Neural cell (in vitro differentiated cells): ENCODE results near the gene GCNT2. TPM values are rescaled to one million over a fixed set of nuclear protein-coding genes. Genes with fewer than 3 reads are reported as not detected.

Experiments used
- H2AFZ ChIP-seq: fragments of 200-600, 300-800 bp; sonication (generic), shearing (Covaris generic); 2 replicates; pipeline ENCODE4 v1.6.0; 2014; ENCODE audit warnings: low read depth, mild to moderate bottlenecking, antibody characterized with exemption, low read length, moderate library complexity
- H3F3A ChIP-seq: fragments of 200-600 bp; shearing (Covaris generic); 2 replicates; pipeline ENCODE4 v1.6.1; 2016; ENCODE audit warnings: mild to moderate bottlenecking, moderate library complexity, mixed read lengths, antibody characterized with exemption, low read length; ENCODE audit not compliant: insufficient read depth, poor library complexity, severe bottlenecking
- H3K27ac ChIP-seq: fragments of 200-600, 300-800 bp; sonication (generic), shearing (Covaris generic); 2 replicates; pipeline ENCODE4 v1.5.1; 2014; ENCODE audit warnings: mild to moderate bottlenecking, low read length, moderate library complexity
- H3K27me3 ChIP-seq: fragments of 300-800, 200-600 bp; sonication (generic), shearing (Covaris generic); 2 replicates; pipeline ENCODE4 v1.6.0; 2014; ENCODE audit warnings: mild to moderate bottlenecking, low read depth, low read length, moderate library complexity; ENCODE audit not compliant: insufficient read depth
- H3K36me3 ChIP-seq: fragments of 300-800, 200-600 bp; sonication (generic), shearing (Covaris generic); 2 replicates; pipeline ENCODE4 v1.5.1; 2014; ENCODE audit warnings: mild to moderate bottlenecking, antibody characterized with exemption, low read length, moderate library complexity; ENCODE audit not compliant: insufficient read depth
- H3K4me2 ChIP-seq: fragments of 300-800, 200-600 bp; sonication (generic), shearing (Covaris generic); 2 replicates; pipeline ENCODE4 v1.6.0; 2014; ENCODE audit warnings: mild to moderate bottlenecking, low read length
- H3K4me3 ChIP-seq: fragments of 300-800, 200-600 bp; sonication (generic), shearing (Covaris generic); 2 replicates; pipeline ENCODE4 v1.5.1; 2014; ENCODE audit warnings: mild to moderate bottlenecking, low read length, moderate library complexity
- H3K79me2 ChIP-seq: fragments of 200-600 bp; shearing (Covaris generic); replicated peaks from 2 replicates; pipeline ENCODE4 v1.6.0; 2014; ENCODE audit warnings: mild to moderate bottlenecking, low read length, moderate library complexity; ENCODE audit not compliant: insufficient read depth
- H3K9ac ChIP-seq: fragments of 300-800, 200-600 bp; sonication (generic), shearing (Covaris generic); 2 replicates; pipeline ENCODE4 v1.6.1; 2016; ENCODE audit warnings: mild to moderate bottlenecking, low read length, mixed read lengths
- H3K9me2 ChIP-seq: fragments of 200-600 bp; shearing (Covaris generic); 2 replicates; pipeline ENCODE4 v1.6.1; 2016; ENCODE audit warnings: mild to moderate bottlenecking, low read length, mixed read lengths; ENCODE audit not compliant: insufficient read depth
- H3K9me3 ChIP-seq: fragments of 200-600, 300-800 bp; sonication (generic), shearing (Covaris generic); 2 replicates; pipeline ENCODE4 v1.6.1; 2016; ENCODE audit warnings: mild to moderate bottlenecking, mixed run types, low read length, moderate library complexity, mixed read lengths
- H4K20me1 ChIP-seq: fragments of 200-600 bp; shearing (Covaris generic); 2 replicates; pipeline ENCODE4 v1.6.1; 2016; ENCODE audit warnings: mild to moderate bottlenecking, mixed run types; ENCODE audit not compliant: insufficient read depth
- EP300 ChIP-seq: fragments of 450-650 bp; conservative IDR thresholded peaks from 2 replicates; pipeline ENCODE4 v1.6.1; 2014; ENCODE audit warnings: antibody characterized with exemption, mild to moderate bottlenecking, moderate library complexity; ENCODE audit not compliant: poor library complexity, severe bottlenecking
- EZH2 ChIP-seq: fragments of 200-600, 300-800 bp; shearing (Covaris generic), sonication (generic); IDR thresholded peaks from 2 replicates; pipeline ENCODE4 v1.6.1; 2014; ENCODE audit warnings: antibody characterized with exemption, low read length, borderline replicate concordance, mild to moderate bottlenecking; ENCODE audit not compliant: insufficient read depth, poor library complexity, severe bottlenecking
- MXI1 ChIP-seq: fragments of 450-650 bp; conservative IDR thresholded peaks from 2 replicates; pipeline ENCODE4 v1.6.1; 2014; ENCODE audit warnings: antibody characterized with exemption, mild to moderate bottlenecking; ENCODE audit not compliant: poor library complexity, severe bottlenecking
- POLR2AphosphoS5 ChIP-seq: IDR thresholded peaks from 2 replicates; pipeline ENCODE4 v1.6.1; 2012
- RAD21 ChIP-seq: fragments of 450-650 bp; conservative IDR thresholded peaks from 2 replicates; pipeline ENCODE4 v1.6.1; 2014; ENCODE audit warnings: antibody characterized with exemption, mild to moderate bottlenecking, moderate library complexity
- SMC3 ChIP-seq: fragments of 450-650 bp; conservative IDR thresholded peaks from 2 replicates; pipeline ENCODE4 v1.6.1; 2014; ENCODE audit warnings: antibody characterized with exemption, mild to moderate bottlenecking, moderate library complexity; ENCODE audit not compliant: poor library complexity
- TAF1 ChIP-seq: IDR thresholded peaks from 2 replicates; pipeline ENCODE4 v1.6.1; 2012; ENCODE audit warnings: low read depth
- polyA plus RNA-seq: library from polyadenylated mRNA; depleted of rRNA; stranded (reverse); fragments of >200 nt; gene quantifications from 2 replicates; pipeline ENCODE4 v1.2.3, GENCODE V29; 2014
- TF ChIP-seq, protein P1 (sequence below): fragments of 450-650 bp; IDR thresholded peaks from 2 replicates; pipeline ENCODE4 v1.5.1; 2014; ENCODE audit warnings: antibody characterized with exemption, mild to moderate bottlenecking, moderate library complexity; ENCODE audit not compliant: poor library complexity, severe bottlenecking
- TF ChIP-seq, protein P2 (sequence below): IDR thresholded peaks from 2 replicates; pipeline ENCODE4 v1.6.1; 2012; ENCODE audit warnings: borderline replicate concordance

Gene GCNT2
- polyA plus RNA-seq, 1 donor from 2014 or later: 9.4 TPM

DNA sequence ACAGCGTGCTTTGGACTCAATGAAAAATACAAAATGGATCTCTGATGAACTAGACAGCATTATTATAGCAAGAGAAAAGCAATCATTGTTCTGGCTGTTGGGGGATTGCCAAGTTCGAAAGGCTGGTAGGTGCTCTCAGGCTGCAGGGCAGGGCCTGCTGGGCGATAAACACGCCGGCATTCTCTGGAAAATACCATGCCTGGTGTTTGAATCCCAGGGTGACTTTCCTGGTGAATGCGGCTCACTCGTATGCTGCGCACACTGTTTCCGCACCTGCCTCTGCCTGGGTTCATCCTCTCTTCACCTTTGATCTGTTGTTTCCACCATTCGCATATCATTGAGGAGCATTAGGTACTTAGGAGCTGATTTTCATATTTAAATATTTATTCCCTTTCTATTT, 37.4 kb downstream of the GCNT2 start:
- H3K4me2 ChIP-seq: peak overlapping the region; percentile 94

DNA sequence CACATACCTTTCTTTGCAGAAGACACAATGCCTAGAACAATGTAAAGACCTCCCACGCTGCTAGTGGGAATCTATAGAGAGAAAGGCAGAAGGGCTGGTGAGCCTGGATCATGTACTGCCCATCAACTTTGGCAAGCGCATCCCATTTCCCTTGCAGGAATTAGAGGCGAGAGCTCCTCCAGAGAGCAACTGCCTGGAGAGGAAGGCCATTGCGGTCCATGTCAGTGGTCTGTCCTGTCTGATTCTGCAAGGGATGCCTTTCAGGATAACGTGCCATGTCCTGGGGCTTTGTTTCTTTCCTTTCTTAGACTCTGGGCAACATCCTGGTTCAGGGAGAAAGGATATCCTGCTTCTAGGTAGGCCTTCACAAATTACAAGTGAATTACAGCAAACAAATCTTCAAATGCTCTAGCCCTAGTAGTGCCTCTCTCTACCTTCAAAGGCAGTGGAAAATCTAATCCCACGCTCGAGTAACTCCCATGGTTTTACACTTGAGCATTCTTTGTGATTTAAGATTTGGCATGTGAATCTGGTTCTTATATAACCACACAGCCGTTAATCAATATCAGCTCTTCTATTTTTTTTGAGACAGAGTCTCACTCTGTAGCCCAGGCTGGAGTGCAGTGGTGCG, 38.5 kb downstream of the GCNT2 start:
- no peaks in the 10 kb centered on the region for H4K20me1 ChIP-seq
- peaks cover 54% of the 10 kb centered on the region for H3K79me2 ChIP-seq
- H3K36me3 ChIP-seq: peaks cover 4% of the 10 kb centered on the region
- TF ChIP-seq, protein P1, sequence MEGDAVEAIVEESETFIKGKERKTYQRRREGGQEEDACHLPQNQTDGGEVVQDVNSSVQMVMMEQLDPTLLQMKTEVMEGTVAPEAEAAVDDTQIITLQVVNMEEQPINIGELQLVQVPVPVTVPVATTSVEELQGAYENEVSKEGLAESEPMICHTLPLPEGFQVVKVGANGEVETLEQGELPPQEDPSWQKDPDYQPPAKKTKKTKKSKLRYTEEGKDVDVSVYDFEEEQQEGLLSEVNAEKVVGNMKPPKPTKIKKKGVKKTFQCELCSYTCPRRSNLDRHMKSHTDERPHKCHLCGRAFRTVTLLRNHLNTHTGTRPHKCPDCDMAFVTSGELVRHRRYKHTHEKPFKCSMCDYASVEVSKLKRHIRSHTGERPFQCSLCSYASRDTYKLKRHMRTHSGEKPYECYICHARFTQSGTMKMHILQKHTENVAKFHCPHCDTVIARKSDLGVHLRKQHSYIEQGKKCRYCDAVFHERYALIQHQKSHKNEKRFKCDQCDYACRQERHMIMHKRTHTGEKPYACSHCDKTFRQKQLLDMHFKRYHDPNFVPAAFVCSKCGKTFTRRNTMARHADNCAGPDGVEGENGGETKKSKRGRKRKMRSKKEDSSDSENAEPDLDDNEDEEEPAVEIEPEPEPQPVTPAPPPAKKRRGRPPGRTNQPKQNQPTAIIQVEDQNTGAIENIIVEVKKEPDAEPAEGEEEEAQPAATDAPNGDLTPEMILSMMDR: no peak
- TF ChIP-seq, protein P2, sequence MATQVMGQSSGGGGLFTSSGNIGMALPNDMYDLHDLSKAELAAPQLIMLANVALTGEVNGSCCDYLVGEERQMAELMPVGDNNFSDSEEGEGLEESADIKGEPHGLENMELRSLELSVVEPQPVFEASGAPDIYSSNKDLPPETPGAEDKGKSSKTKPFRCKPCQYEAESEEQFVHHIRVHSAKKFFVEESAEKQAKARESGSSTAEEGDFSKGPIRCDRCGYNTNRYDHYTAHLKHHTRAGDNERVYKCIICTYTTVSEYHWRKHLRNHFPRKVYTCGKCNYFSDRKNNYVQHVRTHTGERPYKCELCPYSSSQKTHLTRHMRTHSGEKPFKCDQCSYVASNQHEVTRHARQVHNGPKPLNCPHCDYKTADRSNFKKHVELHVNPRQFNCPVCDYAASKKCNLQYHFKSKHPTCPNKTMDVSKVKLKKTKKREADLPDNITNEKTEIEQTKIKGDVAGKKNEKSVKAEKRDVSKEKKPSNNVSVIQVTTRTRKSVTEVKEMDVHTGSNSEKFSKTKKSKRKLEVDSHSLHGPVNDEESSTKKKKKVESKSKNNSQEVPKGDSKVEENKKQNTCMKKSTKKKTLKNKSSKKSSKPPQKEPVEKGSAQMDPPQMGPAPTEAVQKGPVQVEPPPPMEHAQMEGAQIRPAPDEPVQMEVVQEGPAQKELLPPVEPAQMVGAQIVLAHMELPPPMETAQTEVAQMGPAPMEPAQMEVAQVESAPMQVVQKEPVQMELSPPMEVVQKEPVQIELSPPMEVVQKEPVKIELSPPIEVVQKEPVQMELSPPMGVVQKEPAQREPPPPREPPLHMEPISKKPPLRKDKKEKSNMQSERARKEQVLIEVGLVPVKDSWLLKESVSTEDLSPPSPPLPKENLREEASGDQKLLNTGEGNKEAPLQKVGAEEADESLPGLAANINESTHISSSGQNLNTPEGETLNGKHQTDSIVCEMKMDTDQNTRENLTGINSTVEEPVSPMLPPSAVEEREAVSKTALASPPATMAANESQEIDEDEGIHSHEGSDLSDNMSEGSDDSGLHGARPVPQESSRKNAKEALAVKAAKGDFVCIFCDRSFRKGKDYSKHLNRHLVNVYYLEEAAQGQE: no peak
- TF ChIP-seq SMC3: no peak
- no peak for TF ChIP-seq MXI1
- TF ChIP-seq RAD21: no peak
- H3K9me3 ChIP-seq: no peaks in the 10 kb centered on the region
- no peak overlapping the region for H3K27ac ChIP-seq
- peak overlapping the region; percentile 9 for H3K9ac ChIP-seq
- H3K27me3 ChIP-seq: no peaks in the 10 kb centered on the region
- H3F3A ChIP-seq: peaks cover 4% of the 10 kb centered on the region
- no peak overlapping the region for H2AFZ ChIP-seq
- peak overlapping the region; percentile 67 for H3K4me3 ChIP-seq
- H3K4me2 ChIP-seq: peak overlapping the region; percentile 94
- H3K9me2 ChIP-seq: no peaks in the 10 kb centered on the region

More for the DNA sequence above, 37.4 kb downstream of the GCNT2 start:
- Histone ChIP-seq H3K4me3 (peak overlapping the region; percentile 67), H2AFZ (peak overlapping the region; percentile 7), H3K79me2 (peaks cover 54% of the 10 kb centered on the region), H3K9me3 (no peaks in the 10 kb centered on the region), H3K9ac (peak overlapping the region; percentile 53), H3F3A (peaks cover 4% of the 10 kb centered on the region), H4K20me1 (no peaks in the 10 kb centered on the region), H3K27me3 (no peaks in the 10 kb centered on the region), H3K9me2 (no peaks in the 10 kb centered on the region), H3K36me3 (peaks cover 4% of the 10 kb centered on the region), H3K27ac (no peak overlapping the region)
- no peak for TF ChIP-seq SMC3
- no peak for TF ChIP-seq RAD21
- TF ChIP-seq TAF1: no peak
- no peak for TF ChIP-seq POLR2AphosphoS5
- TF ChIP-seq MXI1: no peak
- TF ChIP-seq, protein P1: no peak
- TF ChIP-seq, protein P2: no peak
- no peak for TF ChIP-seq EP300
- no peak for TF ChIP-seq EZH2
